ENCODE data around the gene EFCAB11.

EFCAB11 gene

DNA sequence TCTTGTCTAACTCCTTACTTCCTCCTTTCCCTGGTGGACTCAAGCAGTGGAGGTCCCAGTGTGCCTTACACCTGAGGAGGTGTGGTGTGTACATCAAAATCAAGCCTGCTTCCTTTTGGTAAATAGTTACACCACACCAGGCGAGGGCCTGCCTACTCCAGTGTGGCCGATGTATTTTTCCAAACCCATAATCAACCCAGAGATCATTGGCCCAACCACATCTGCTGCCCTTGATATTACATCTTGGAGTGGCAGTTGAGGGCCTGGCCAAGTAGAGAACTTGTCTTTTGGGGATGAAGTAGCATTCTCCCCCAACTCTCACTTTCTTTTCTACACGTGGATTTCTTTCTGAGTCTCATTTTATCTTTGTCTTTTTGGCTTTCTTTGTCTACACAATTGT lies 187.4 kb downstream of the EFCAB11 start:
- no peak for DNase-seq (ENCODE audit: low read depth)

GRCh38 chr14:89765346-89765745 lies 189.2 kb downstream of the EFCAB11 start:
- no peak for DNase-seq (ENCODE audit: low read depth)

DNA sequence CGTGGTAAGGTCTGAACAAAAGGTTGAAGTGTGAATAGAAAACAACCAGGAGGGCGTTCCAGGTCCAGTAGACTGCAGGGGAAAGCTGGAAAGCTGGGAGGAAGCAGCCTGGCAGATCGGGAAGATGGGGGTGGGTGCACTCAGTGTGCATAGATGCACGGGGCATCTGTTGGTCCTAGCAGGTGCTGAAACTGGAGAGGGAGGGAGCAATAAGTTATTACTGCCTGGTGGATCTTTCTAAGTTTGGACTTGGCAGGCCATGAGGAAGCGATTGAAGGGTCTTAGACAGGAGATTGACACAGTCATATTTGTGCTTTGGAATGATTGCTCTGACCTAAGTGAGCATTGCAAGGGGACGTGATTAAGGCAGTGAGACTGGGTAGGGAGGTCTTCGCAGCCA lies 194.4 kb downstream of the EFCAB11 start:
- no peak for DNase-seq (ENCODE audit: low read depth)

DNA sequence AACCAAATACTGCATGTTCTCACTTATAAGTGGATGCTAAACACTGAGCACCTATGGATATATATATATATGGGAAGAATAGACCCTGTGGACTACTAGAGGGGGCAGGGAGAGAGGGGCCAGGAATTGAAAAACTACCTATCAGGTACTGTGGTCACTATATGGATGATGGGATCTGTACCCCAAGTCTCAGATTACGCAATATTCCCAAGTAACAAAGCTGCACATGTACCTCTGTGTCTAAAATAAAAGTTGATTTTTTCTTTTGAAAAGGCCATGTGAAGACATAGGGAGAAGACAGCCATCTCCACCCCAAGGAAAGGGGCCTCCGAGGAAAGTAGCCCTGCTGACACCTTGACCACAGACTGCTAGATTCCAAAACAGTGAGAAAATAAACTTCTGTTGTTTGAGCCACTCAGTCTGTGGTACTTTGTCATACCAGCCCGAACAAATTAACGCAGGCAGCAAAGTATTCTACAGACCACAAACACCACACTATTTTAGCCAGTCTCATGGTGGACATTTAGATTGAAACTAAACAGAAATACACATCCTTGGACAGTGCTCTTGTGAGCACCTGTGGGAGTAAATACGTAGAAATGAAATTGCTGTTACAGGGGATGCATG lies 197.1 kb downstream of the EFCAB11 start:
- DNase-seq (ENCODE audit: low read depth), result no peak

DNA sequence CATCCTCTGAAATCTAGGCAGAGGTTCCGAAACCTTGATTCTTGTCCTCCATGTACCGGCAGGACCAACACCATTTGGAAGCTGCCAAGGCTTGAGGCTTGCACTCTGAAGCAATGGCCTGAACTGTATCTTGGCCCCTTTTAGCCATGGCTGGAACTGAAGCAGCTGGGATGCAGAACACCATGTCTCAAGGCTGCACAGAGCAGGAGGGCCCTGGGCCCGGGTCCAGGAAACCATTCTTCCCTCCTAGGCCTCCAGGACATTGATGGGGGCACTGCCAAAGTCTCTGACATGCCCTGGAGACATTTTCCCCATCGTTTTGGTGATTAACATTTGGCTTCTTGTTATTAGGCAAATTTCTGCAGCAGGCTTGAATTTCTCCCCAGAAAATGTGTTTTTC lies 198.7 kb downstream of the EFCAB11 start:
- no peak for DNase-seq (ENCODE audit: low read depth)

- DNase-seq (ENCODE audit: low read depth), result no peak
These were observed 200.6 kb downstream of the EFCAB11 start for GRCh38 chr14:89753828-89754412.

DNA sequence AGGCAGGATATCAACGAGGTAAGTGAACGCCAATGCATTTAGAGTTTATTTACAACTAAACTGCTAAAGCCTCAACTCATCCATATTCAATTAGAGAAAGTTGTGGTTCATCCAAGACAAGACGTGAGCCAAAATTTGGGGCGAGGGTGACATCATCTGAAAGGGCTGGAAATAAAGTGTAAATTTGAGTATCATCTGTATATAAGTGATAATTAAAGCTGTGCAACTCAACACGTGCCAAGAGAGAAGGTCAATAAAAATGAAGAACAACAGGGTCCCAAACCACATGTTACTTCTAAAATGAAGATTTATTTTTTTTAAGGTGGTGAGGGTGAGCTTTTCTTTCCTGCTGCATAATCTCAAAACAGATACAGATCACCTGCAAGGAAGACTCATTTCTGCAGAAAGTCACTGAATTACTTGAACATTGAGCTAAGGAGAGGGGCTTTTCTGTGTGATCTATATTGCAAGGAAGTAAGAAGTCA lies 203.6 kb downstream of the EFCAB11 start:
- no peak for DNase-seq (ENCODE audit: low read depth)

DNA sequence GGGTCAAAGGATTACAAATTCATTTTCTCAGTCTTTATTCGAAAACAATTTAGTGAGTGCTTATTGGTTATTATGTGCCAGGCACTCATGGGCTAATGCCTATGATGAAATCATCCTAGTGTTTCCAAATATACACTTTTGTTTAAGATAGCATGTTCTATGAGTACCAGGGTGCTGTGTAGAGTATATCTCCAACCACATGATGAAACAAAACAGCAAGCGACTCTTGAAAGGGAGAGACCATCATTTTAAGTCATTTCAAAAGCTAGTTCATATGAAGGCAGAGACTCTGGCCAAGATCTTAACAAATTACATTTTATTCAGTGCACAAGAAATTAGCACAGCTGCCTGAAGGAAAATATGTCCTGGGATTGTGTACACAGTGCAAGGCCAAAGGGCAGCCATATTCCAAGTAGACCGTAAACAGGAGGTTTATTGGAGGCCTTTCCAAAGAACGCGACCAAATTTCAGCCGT lies 204.2 kb downstream of the EFCAB11 start:
- DNase-seq (ENCODE audit: low read depth), result no peak

DNA sequence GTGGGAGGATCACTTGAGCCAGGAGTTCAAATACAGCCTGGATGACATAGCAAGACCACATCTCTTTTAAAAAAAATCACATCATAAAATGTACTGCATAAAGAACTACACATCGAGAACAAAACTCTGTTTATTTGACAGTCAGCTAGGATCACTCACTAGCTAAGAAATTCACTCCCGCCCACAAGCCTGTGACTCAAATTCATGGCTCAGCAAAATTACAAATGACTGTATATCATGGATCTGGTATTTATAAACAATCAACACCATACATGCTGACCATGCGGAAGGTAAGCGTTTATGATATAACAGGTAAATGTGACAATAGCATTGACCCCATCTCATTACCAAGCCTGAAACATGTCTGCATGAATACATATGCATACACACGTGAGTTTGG lies 206.5 kb downstream of the EFCAB11 start:
- no peak for DNase-seq (ENCODE audit: low read depth)

DNA sequence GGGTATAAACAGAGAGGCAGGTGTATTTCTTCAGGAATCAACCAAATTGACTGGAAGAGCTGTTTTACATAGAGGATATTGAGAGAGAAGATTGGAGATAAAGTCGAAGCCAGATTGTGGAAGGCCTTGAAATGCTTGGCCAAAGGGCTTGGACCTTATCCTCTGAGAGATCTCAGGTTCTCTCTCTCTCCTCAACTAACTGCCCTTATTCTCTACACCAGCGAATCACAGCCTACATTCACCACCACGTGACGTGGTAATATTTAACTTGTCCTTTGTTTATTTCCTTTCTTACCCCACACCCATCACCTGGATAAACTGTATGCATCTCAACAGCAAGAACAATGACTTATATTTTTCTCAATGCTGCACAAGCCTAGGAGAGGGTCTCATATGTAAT lies 207.4 kb downstream of the EFCAB11 start:
- no peak for DNase-seq (ENCODE audit: low read depth)

DNA sequence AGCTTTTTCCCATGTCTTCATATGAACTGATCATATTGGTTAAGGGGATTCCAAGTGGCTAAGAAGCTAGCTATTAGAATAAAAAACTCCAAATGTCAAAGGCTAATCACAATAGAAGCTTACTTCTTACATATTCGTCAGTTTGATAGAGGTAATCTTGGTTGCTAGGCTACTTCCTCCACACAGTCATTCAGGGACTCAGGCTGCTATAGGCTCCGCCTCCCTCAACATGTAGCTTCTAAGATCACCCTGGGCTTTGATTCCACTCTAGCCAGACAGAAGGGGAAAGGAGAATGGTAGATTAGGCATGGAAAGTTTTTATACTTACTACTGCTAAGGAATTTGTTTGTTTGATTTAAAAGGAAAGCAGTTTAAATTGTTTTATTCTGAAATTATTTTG lies 207.9 kb downstream of the EFCAB11 start:
- no peak for DNase-seq (ENCODE audit: low read depth)

- DNase-seq (ENCODE audit: low read depth), result no peak
These were observed 208.4 kb downstream of the EFCAB11 start for GRCh38 chr14:89746135-89746534.
